ENCODE measurements around the gene ZNFX1. TPM values are rescaled to one million over a fixed set of nuclear protein-coding genes. Genes with fewer than 3 reads are reported as not detected.

ZNFX1 gene
- total and polyA plus RNA-seq, 3 donors from 2014 or later = 31.6 to 39.9 (median 37.2) TPM

DNA sequence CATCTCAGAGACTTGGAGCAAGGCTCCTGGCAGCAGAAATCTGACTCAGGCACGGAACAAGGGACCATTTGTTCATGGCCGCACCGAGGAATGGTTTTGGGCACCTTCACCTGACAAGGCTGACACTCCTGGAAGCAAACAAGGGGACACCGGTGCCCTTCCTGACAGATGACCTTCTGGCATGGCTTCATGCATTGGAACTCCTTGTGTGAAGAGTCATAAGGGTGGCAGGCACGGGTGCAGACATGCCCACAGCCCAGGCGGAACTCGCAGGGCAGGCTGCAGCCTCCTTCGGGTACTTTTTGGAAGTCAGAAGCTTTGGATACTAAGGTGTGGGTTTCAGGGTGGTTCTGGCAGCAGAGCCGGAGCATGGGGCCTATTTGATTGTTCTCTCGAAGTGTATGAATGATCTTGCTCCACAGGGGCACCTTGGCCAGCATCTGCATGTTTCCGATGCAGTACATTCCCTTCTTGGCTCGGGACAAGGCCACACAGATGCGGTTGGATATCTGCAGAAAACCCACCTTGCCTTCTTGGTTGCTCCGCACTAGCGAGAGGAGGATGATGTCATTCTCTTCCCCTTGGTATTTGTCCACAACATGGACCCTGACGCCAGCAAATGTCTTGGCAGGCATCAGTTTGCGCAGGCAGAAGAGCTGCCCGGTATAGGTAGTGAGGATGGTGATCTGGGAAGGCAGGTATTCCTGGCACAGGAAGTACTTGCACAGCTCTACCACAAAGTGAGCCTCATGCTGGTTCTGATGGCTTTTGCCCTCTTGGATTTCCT is 28.8 kb downstream of the ZNFX1 start:
- no peaks in the 10 kb centered on the region for H3K27me3 ChIP-seq
- no peaks in the 10 kb centered on the region for H3K4me1 ChIP-seq
- intact Hi-C loops (cut with DNase I; ENCODE audit: low total_unique reads) = loop anchor here (10.0 kb wide), 1 partner anchor 76 kb away; no protein-coding TSS in a partner anchor
- WGBS, 2 donors = 76 to 84% methylated on average over 13 to 18 of the region's 18 CpGs
- H3K4me3 ChIP-seq = no peak overlapping the region
- H3K27ac ChIP-seq = no peak overlapping the region
- H3K9me3 ChIP-seq = no peaks in the 10 kb centered on the region
- no peak for TF ChIP-seq POLR2A (IDR thresholded peaks at IDR 0.05)
- TF ChIP-seq, protein P1, sequence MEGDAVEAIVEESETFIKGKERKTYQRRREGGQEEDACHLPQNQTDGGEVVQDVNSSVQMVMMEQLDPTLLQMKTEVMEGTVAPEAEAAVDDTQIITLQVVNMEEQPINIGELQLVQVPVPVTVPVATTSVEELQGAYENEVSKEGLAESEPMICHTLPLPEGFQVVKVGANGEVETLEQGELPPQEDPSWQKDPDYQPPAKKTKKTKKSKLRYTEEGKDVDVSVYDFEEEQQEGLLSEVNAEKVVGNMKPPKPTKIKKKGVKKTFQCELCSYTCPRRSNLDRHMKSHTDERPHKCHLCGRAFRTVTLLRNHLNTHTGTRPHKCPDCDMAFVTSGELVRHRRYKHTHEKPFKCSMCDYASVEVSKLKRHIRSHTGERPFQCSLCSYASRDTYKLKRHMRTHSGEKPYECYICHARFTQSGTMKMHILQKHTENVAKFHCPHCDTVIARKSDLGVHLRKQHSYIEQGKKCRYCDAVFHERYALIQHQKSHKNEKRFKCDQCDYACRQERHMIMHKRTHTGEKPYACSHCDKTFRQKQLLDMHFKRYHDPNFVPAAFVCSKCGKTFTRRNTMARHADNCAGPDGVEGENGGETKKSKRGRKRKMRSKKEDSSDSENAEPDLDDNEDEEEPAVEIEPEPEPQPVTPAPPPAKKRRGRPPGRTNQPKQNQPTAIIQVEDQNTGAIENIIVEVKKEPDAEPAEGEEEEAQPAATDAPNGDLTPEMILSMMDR (IDR thresholded peaks at IDR 0.05) = no peak
- DNase-seq = no peak
- H3K36me3 ChIP-seq (ENCODE audit: low read depth, missing control alignments) = no peaks in the 10 kb centered on the region

DNA sequence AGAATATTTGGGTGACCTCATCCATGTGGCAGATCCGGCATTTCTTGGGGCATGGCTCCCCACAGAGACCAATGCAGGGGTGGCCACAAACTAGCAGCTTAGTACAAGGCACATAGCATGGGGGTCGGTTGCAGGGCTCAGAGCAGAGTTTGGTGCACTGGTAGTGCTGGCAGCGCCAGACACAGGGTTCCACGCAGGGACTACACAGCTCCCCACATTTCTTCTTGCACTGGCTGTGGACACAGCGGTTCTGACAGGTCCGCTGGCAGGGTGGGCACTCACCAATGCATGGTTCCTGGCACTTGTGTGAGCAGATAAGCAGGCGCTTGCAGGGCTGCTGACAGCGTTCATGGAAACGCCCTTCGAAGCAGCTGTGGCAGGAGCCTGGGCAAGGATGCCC is 29.6 kb downstream of the ZNFX1 start:
- no peak overlapping the region for H3K27ac ChIP-seq

DNA sequence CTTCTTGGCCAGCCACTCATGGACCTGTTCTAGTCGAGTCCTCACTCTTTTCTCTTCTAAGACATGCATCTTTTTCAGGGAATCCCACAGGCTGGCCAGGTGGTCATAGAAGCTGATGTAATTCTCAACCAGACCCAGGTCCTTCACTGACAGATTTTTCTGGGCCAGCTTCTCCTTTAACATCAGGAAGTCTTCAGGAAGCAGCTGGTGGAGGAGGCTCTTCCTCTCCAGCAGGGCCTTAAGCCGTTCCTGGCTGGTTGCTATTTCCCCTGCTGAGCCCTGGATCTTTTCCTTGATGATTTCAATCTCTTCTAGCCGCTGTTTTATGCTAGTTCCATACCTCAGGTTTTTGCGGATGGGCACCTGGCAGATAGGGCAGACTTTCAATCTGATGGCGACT is 30.1 kb downstream of the ZNFX1 start:
- 68 to 82% methylated on average over 5 of the region's 5 CpGs for WGBS, 2 donors
- DNase-seq = no peak
- TF ChIP-seq POLR2A (IDR thresholded peaks at IDR 0.05) = no peak
- TF ChIP-seq, protein P1 (IDR thresholded peaks at IDR 0.05) = no peak
- intact Hi-C loops (cut with DNase I; ENCODE audit: low total_unique reads) = loop anchor here (10.0 kb wide), 1 partner anchor 77 kb away; no protein-coding TSS in a partner anchor
- no peak overlapping the region for H3K4me3 ChIP-seq
- no peaks in the 10 kb centered on the region for H3K9me3 ChIP-seq
- H3K27ac ChIP-seq = no peak overlapping the region
- no peaks in the 10 kb centered on the region for H3K27me3 ChIP-seq
- H3K4me1 ChIP-seq = no peaks in the 10 kb centered on the region
- no peaks in the 10 kb centered on the region for H3K36me3 ChIP-seq (ENCODE audit: low read depth, missing control alignments)

More for the DNA sequence above, 29.6 kb downstream of the ZNFX1 start:
- Histone ChIP-seq H3K4me1 (no peaks in the 10 kb centered on the region), H3K36me3 (ENCODE audit: low read depth, missing control alignments) (no peaks in the 10 kb centered on the region), H3K27me3 (no peaks in the 10 kb centered on the region), H3K4me3 (no peak overlapping the region), H3K9me3 (no peaks in the 10 kb centered on the region)
- no peak for DNase-seq
- intact Hi-C loops (cut with DNase I; ENCODE audit: low total_unique reads) = loop anchor here (10.0 kb wide), 1 partner anchor 76 kb away; no protein-coding TSS in a partner anchor
- no peak for TF ChIP-seq POLR2A (IDR thresholded peaks at IDR 0.05)
- TF ChIP-seq, protein P1 (IDR thresholded peaks at IDR 0.05) = no peak
- WGBS, 2 donors = 92 to 98% methylated on average over 9 to 10 of the region's 10 CpGs

DNA sequence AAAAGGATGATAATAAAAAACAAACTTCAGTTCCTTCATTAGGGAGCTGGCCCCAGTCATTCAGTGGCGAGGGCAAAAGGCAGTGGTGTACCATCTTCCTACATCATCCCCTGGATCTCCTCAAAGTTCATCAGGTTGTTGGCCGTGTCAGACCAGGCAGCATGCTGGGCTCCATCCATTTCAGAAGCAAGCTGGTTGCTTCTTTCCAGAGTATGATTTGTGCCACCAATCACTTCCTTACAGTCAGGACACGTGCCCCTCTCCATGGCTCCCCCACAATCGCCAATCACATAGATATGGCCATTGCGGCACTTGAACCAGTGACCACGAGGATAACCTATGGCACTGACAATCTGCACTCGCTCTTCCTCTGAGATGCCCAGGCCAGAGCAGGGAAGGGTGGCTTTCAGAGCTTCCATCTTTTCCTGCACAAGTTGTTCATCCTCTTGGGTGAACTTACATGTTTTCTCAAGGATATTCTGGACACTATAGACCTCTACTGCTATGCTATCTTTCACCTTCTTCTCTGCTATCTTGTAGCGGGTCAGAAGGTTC is 30.6 kb downstream of the ZNFX1 start:
- intact Hi-C loops (cut with DNase I; ENCODE audit: low total_unique reads) = loop anchor here (10.0 kb wide), 1 partner anchor 78 kb away; no protein-coding TSS in a partner anchor
- Histone ChIP-seq H3K4me3 (no peak overlapping the region), H3K4me1 (no peaks in the 10 kb centered on the region), H3K9me3 (no peaks in the 10 kb centered on the region), H3K27me3 (no peaks in the 10 kb centered on the region), H3K27ac (no peak overlapping the region), H3K36me3 (ENCODE audit: low read depth, missing control alignments) (no peaks in the 10 kb centered on the region)
- WGBS, 2 donors = 91 to 95% methylated on average over 8 of the region's 8 CpGs
- TF ChIP-seq, protein P1 (IDR thresholded peaks at IDR 0.05) = no peak
- no peak for TF ChIP-seq POLR2A (IDR thresholded peaks at IDR 0.05)
- DNase-seq = no peak
